GM23338 (cell line): ENCODE measurements around the gene PLEKHG4B. TPM values are rescaled to one million over a fixed set of nuclear protein-coding genes. Genes with fewer than 3 reads are reported as not detected.

Experiments
- ATAC-seq: fragments of 200-7000 bp; cut with Tn5 transposase; 3 replicates; pipeline ENCODE4 v1.9.1; 2020
- DNase-seq: peaks from one replicate; pipeline ENCODE4 v3.0.0-alpha.2; 2015; ENCODE audit warnings: low spot score
- H2AFZ ChIP-seq: fragments of 200-600 bp; sonication (generic); 2 replicates; pipeline ENCODE4 v1.8.0; 2016; ENCODE audit warnings: antibody characterized with exemption, mild to moderate bottlenecking, moderate library complexity
- H3F3A ChIP-seq: fragments of 200-600 bp; sonication (generic); replicated peaks from 2 replicates; pipeline ENCODE4 v1.8.0; 2017; ENCODE audit warnings: antibody characterized with exemption, mixed run types, low read depth
- H3K27ac ChIP-seq: fragments of 200-600 bp; sonication (generic); 2 replicates; pipeline ENCODE4 v1.6.1; 2016; ENCODE audit warnings: low read depth
- H3K27me3 ChIP-seq: fragments of 200-600 bp; sonication (generic); 2 replicates; pipeline ENCODE4 v1.8.0; 2016; ENCODE audit warnings: mild to moderate bottlenecking, mixed run types, moderate library complexity; ENCODE audit not compliant: insufficient read depth
- H3K36me3 ChIP-seq: fragments of 200-600 bp; sonication (generic); 2 replicates; pipeline ENCODE4 v1.8.0; 2016; ENCODE audit warnings: mild to moderate bottlenecking; ENCODE audit not compliant: insufficient read depth
- H3K4me1 ChIP-seq: fragments of 200-600 bp; sonication (generic); 2 replicates; pipeline ENCODE4 v1.8.0; 2016; ENCODE audit warnings: mild to moderate bottlenecking, moderate library complexity; ENCODE audit not compliant: insufficient read depth
- H3K4me2 ChIP-seq: fragments of 200-600 bp; sonication (generic); 2 replicates; pipeline ENCODE4 v1.7.1; 2017; ENCODE audit warnings: mixed run types
- H3K4me3 ChIP-seq: fragments of 200-600 bp; sonication (generic); 2 replicates; pipeline ENCODE4 v1.6.1; 2016; ENCODE audit warnings: mixed run types
- H3K79me2 ChIP-seq: fragments of 200-600 bp; sonication (generic); replicated peaks from 2 replicates; pipeline ENCODE4 v1.8.0; 2017; ENCODE audit warnings: mild to moderate bottlenecking; ENCODE audit not compliant: insufficient read depth
- H3K9me2 ChIP-seq: fragments of 200-600 bp; sonication (generic); 2 replicates; pipeline ENCODE4 v1.8.0; 2017; ENCODE audit not compliant: insufficient read depth
- H4K20me1 ChIP-seq: fragments of 200-600 bp; sonication (generic); replicated peaks from 2 replicates; pipeline ENCODE4 v1.8.0; 2017; ENCODE audit warnings: mild to moderate bottlenecking; ENCODE audit not compliant: insufficient read depth
- H3K27ac Mint-ChIP-seq: 2 replicates; pipeline ENCODE4 v1.8.0; 2020; ENCODE audit warnings: inconsistent platforms, mild to moderate bottlenecking, moderate library complexity, mixed read lengths
- H3K27me3 Mint-ChIP-seq: 3 replicates; pipeline ENCODE4 v1.8.0; 2022; ENCODE audit warnings: low read depth, mild to moderate bottlenecking, moderate library complexity, mixed read lengths, inconsistent platforms; ENCODE audit not compliant: insufficient read depth, poor library complexity
- H3K36me3 Mint-ChIP-seq: 3 replicates; pipeline ENCODE4 v1.8.0; 2021; ENCODE audit warnings: low read depth, mild to moderate bottlenecking, inconsistent platforms, moderate library complexity, mixed read lengths
- H3K4me1 Mint-ChIP-seq: 3 replicates; pipeline ENCODE4 v1.8.0; 2020; ENCODE audit warnings: mild to moderate bottlenecking, inconsistent platforms, mixed read lengths
- H3K4me3 Mint-ChIP-seq: 3 replicates; pipeline ENCODE4 v1.8.0; 2021; ENCODE audit warnings: moderate library complexity, mild to moderate bottlenecking, inconsistent platforms, mixed read lengths
- H3K9me3 Mint-ChIP-seq: 3 replicates; pipeline ENCODE4 v1.8.0; 2020; ENCODE audit warnings: moderate library complexity, mild to moderate bottlenecking, inconsistent platforms, mixed read lengths
- CREB1 ChIP-seq: fragments of 250-450 bp; sonication (Bioruptor Pico); IDR thresholded peaks from 2 replicates; pipeline ENCODE4 v1.5.0; 2020; ENCODE audit warnings: low read depth, mild to moderate bottlenecking, moderate library complexity
- CTCF ChIP-seq, 2 experiments: fragments of 200-600 bp in 1 of 2; sonication (generic) in 1 of 2; conservative IDR thresholded peaks; 2 replicates each; pipeline versions ENCODE4 v1.5.1 to v1.6.1; 2016 to 2017; ENCODE audit warnings: antibody characterized with exemption in 2 of 2, low read depth in 2 of 2, mild to moderate bottlenecking in 2 of 2, moderate library complexity in 1 of 2
- ETS1 ChIP-seq: IDR thresholded peaks from 2 replicates; pipeline ENCODE4 v1.6.1; 2016; ENCODE audit warnings: antibody characterized with exemption
- EZH2 ChIP-seq: fragments of 200-600 bp; sonication (generic); IDR thresholded peaks from one replicate; pipeline ENCODE4 v1.8.0; 2017; ENCODE audit warnings: antibody characterized with exemption, mild to moderate bottlenecking, low read depth; ENCODE audit not compliant: unreplicated experiment
- EZH2phosphoT487 ChIP-seq: fragments of 200-600 bp; sonication (generic); IDR thresholded peaks from one replicate; pipeline ENCODE4 v1.8.1; 2018; ENCODE audit warnings: antibody characterized with exemption; ENCODE audit not compliant: unreplicated experiment
- JUNB ChIP-seq: IDR thresholded peaks from one replicate; pipeline ENCODE4 v1.6.1; 2016; ENCODE audit warnings: antibody characterized with exemption; ENCODE audit not compliant: unreplicated experiment
- NANOG ChIP-seq: IDR thresholded peaks from 2 replicates; pipeline ENCODE4 v1.6.1; 2016; ENCODE audit warnings: antibody characterized with exemption, borderline replicate concordance
- POLR2AphosphoS5 ChIP-seq: IDR thresholded peaks from 2 replicates; pipeline ENCODE4 v1.6.1; 2016; ENCODE audit warnings: antibody characterized with exemption, low read depth
- REST ChIP-seq: IDR thresholded peaks from one replicate; pipeline ENCODE4 v1.6.1; 2018; ENCODE audit warnings: antibody characterized with exemption; ENCODE audit not compliant: unreplicated experiment
- STAT1 ChIP-seq: IDR thresholded peaks from one replicate; pipeline ENCODE4 v1.6.1; 2016; ENCODE audit warnings: antibody characterized with exemption; ENCODE audit not compliant: unreplicated experiment
- ZNF114 ChIP-seq: fragments of 250-450 bp; sonication (Bioruptor Pico); IDR thresholded peaks from 2 replicates; pipeline ENCODE4 v1.5.0; 2020; ENCODE audit warnings: mild to moderate bottlenecking, moderate library complexity
- ZNF331 ChIP-seq: fragments of 250-450 bp; sonication (Bioruptor Pico); IDR thresholded peaks from 2 replicates; pipeline ENCODE4 v1.5.0; 2020; ENCODE audit warnings: low read depth, mild to moderate bottlenecking, moderate library complexity
- ZNF462 ChIP-seq: fragments of 250-450 bp; sonication (Bioruptor Pico); IDR thresholded peaks from 2 replicates; pipeline ENCODE4 v1.5.0; 2020; ENCODE audit warnings: mild to moderate bottlenecking, moderate library complexity
- polyA plus RNA-seq: library from polyadenylated mRNA; unstranded; fragments of >200 nt; fragmentation: Nextera tagmentation; extraction: Ambion mirVana; gene quantifications from 2 replicates; pipeline ENCODE4 v1.2.1, GENCODE V29; 2016
- total RNA-seq: library from RNA; depleted of rRNA; stranded (reverse); fragments of >200 nt; shearing (Covaris generic); gene quantifications from 2 replicates; pipeline ENCODE4 v1.2.3, GENCODE V29; 2014

Gene PLEKHG4B
- total and polyA plus RNA-seq, 2 experiments from 2014 or later: 33.5 to 54.8 TPM

GRCh38 chr5:99815-100214, 7.8 kb downstream of the PLEKHG4B start:
- Histone ChIP-seq H3K9me2 (no peaks in the 10 kb centered on the region), H3F3A (no peaks in the 10 kb centered on the region), H3K27me3 (no peaks in the 10 kb centered on the region), H3K36me3 (no peaks in the 10 kb centered on the region), H4K20me1 (peaks cover 27% of the 10 kb centered on the region), H3K4me1 (peaks cover 21% of the 10 kb centered on the region), H3K4me3 (peak overlapping the region; percentile 24), H3K27ac (no peak overlapping the region), H2AFZ (no peak overlapping the region), H3K4me2 (peak overlapping the region; percentile 66), H3K79me2 (peaks cover 67% of the 10 kb centered on the region)
- H3K4me3 Mint-ChIP-seq: peak overlapping the region; percentile 40
- H3K27me3 Mint-ChIP-seq: no peaks in the 10 kb centered on the region
- TF ChIP-seq STAT1 (no peak), ZNF462 (CRISPR knock-in tag) (no peak), JUNB (no peak), REST (no peak), EZH2phosphoT487 (no peak), CTCF (conservative IDR thresholded peaks at IDR 0.05; ENCODE audit: low read depth in 2 of 2) (no peak), POLR2AphosphoS5 (no peak), EZH2 (no peak), ETS1 (no peak), NANOG (no peak), CREB1 (no peak), ZNF114 (CRISPR knock-in tag) (no peak), ZNF331 (CRISPR knock-in tag) (no peak)
- H3K36me3 Mint-ChIP-seq: peaks cover 24% of the 10 kb centered on the region
- H3K9me3 Mint-ChIP-seq: no peaks in the 10 kb centered on the region
- DNase-seq (peak; percentile 51), ATAC-seq (no peak)
- H3K27ac Mint-ChIP-seq: peak overlapping the region; percentile 17
- peaks cover 56% of the 10 kb centered on the region for H3K4me1 Mint-ChIP-seq
